ENCODE measurements around the gene EPB41L4A.
"Not testable (repeated sequence)": the region's sequence is repeated elsewhere in the genome, so short reads cannot be mapped to it uniquely, and the experiment has no call there.

The EPB41L4A gene, protein sequence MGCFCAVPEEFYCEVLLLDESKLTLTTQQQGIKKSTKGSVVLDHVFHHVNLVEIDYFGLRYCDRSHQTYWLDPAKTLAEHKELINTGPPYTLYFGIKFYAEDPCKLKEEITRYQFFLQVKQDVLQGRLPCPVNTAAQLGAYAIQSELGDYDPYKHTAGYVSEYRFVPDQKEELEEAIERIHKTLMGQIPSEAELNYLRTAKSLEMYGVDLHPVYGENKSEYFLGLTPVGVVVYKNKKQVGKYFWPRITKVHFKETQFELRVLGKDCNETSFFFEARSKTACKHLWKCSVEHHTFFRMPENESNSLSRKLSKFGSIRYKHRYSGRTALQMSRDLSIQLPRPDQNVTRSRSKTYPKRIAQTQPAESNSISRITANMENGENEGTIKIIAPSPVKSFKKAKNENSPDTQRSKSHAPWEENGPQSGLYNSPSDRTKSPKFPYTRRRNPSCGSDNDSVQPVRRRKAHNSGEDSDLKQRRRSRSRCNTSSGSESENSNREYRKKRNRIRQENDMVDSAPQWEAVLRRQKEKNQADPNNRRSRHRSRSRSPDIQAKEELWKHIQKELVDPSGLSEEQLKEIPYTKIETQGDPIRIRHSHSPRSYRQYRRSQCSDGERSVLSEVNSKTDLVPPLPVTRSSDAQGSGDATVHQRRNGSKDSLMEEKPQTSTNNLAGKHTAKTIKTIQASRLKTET

DNA sequence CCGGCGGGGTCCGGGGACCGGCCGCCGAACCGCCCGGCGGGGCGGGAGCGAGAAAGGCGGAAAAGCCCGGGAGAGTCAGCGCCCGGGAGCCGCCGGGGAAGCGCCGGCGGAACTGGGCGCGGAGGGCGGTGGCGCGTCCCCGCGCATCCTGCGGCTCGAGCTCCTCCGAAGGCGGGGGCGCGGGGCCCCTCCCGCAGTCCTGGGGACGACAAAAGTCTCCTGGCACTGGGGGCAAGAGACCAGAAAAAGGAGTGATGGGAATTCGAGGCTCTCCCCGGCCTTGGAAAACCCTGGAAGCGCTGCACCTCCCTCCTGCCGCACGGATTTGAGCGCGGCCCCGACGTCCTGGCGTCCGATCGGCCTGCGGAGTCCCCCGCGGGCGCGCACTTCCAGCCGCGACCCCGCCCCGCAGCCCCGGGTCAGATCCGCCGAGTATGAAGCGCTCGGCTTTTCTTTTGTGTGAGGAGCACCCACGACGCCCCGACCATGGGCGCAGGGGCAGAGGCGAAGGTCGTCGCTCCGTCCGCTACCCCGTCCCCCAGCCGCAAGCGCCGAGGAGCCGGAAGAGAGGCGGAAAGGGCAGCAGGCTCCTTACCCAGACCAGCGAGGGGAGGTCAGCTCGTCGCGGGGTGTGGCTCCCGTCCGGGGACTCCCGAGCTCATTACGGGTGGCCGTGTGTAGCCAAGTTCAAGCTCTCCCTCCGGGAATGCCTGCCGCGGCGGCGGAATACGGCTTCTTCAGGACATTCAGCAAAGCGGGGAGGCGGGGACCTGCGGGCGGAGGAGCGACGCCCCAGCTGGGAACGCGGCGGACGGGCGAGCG, at the start of gene EPB41L4A:
TSS of gene EPB41L4A (minus strand) at position 114 of the 822 bp plus-strand sequence. CDS start 238 bp downstream, outside the sequence.
- no peak for DNase-seq (ENCODE audit: low read depth in 2 of 2)

DNA sequence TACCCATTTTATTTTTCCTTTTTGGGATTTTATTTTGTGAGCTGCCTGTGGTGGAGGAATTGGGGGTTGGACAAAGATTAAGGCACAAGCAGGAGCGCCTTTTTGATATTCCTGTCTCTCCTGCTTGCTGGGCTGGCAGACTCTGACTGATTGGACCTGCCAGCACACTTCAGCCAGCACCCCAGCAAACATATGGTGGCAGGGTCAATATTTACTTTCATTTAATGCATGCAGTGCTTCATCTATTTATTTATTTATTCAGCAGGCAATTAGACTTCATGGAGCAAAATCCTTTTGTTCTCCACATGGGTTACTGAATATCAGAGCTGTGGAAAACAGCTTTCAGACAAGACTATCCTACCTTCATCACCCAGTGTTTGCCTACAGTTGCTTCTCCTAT, 48.4 kb upstream of the EPB41L4A start:
- no peak for DNase-seq (ENCODE audit: low read depth in 2 of 2)

DNA sequence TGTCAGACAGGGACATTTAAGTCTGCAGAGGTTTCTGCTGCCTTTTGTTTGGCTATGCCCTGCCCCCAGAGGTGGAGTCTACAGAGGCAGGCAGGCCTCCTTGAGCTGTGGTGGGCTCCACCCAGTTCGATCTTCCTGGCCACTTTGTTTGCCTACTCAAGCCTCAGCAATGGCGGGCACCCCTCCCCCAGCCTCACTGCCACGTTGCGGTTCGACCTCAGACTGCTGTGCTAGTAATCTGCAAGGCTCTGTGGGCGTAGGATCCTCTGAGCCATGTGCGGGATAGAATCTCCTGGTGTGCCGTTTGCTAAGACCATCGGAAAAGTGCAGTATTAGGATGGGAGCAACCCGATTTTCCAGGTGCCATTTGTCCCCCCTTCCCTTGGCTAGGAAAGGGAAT, 47.2 kb upstream of the EPB41L4A start:
- not testable (repeated sequence) for DNase-seq (ENCODE audit: low read depth in 2 of 2)

DNA sequence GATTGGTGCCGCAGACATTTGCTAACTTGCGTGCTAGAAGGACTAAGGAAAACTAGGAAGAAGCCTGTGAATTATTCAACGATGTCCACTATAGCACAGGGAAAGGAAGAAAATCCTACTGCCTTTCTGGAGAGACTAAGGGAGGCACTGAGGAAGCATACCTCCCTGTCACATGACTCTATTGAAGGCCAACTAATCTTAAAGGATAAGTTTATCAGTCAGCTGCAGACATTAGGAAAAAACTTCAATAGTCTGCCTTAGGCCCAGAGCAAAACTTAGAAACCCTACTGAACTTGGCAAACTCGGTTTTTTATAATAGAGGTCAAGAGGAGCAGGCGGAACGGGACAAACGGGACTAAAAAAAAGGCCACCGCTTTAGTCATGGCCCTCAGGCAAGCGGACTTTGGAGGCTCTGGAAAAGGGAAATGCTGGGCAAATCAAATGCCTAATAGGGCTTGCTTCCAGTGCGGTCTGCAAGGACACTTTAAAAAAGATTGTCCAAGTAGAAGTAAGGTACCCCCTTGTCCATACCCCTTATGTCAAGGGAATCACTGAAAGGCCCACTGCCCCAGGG, 28.2 kb upstream of the EPB41L4A start:
- DNase-seq (ENCODE audit: low read depth in 2 of 2) = not testable (repeated sequence)

DNA sequence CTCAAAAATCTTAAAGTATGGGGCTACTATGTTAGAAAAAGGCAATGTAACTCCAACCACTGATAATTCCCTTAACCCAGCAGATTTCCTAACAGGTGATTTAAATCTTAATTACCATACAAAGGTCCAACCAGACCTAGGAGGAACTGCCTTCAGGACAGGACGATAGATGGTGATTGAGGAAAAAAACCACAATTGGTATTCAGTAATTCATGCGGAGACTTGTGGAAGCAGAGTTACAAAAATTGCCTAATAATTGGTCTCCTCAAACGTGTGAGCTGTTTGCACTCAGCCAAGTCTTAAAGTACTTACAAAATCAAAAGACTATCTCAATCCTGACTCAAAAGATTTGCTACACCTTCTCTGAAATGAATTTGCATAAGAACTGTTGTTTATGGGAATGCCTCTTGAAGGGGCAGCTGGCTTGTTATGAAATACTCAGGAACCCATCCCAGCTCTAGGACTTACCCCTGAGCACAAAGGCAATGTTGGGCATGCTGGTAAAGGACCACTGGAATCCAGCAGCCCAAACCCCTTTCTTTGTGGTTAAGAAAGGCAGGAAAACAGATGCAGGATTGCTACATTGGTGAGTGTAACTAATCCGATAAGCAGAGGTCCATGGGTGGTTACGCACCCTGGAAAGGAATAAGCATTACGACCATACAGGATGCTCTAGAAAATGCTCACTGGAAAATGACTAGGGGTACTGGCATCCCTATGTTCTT, 26.7 kb upstream of the EPB41L4A start:
- DNase-seq (ENCODE audit: low read depth in 2 of 2) = no peak

DNA sequence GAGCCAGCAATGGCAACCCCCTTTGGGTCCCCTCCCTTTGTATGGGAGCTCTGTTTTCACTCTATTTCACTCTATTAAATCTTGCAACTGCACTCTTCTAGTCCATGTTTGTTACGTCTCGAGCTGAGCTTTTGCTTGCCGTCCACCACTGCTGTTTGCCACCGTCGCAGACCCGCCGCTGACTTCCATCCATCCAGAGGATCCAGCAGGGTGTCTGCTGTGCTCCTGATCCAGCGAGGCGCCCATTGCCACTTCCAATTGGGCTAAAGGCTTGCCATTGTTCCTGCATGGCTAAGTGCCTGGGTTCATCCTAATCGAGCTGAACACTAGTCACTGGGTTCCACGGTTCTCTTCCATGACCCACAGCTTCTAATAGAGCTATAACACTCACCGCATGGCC, 24.9 kb upstream of the EPB41L4A start:
- DNase-seq (ENCODE audit: low read depth in 2 of 2) = not testable (repeated sequence)

DNA sequence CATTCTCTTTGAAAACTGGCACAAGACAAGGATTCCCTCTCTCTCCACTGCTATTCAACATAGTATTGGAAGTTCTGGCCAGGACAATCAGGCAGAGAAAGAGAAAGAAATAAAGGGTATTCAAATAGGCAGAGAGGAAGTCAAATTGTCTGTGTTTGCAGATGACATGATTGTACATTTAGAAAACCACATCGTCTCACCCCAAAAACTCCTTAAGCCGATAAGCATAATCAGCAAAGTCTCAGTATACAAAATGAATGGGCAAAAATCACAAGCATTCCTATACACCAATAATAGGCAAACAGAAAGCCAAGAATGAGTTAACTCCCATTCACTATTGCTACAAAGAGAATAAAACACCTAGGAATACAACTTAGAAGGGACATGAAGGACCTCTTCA, 21.0 kb upstream of the EPB41L4A start:
- no peak for DNase-seq (ENCODE audit: low read depth in 2 of 2)

DNA sequence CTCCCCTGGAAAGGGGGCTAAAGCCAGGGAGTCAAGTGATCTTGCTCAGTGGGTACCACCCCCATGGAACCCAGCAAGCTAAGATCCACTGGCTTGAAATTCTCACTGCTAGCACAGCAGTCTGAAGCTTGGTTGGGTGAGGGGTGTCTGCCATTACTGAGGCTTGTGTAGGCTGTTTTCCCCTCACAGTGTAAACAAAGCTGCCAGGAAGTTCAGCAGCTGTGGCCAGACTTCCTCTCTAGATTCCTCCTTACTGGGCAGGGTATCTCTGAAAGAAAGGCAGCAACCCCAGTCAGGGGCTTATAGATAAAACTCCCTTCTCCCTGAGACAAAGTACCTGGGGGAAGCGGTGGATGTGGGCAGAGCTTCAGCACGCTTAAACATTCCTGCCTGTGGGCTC, 17.1 kb upstream of the EPB41L4A start:
- DNase-seq (ENCODE audit: low read depth in 2 of 2) = no peak

DNA sequence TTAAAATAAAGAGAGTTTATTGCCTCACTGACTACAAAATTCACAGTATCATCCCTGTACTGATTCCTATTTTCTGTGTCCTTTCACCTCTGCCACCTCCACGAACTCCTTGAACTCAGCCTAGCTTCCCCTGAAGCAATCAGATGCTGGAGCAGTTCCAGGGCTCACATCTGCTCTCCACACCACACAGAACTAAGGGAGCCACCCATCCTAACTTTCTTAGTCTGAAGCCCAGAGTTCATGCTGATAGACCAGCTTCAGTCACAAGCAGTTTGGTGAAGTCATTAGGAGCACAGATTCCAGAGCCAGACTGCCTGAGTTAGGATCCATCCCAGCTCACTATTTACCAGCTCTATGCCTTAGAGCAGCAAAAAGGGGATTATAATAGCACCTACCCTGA, 15.6 kb upstream of the EPB41L4A start:
- no peak for DNase-seq (ENCODE audit: low read depth in 2 of 2)

DNA sequence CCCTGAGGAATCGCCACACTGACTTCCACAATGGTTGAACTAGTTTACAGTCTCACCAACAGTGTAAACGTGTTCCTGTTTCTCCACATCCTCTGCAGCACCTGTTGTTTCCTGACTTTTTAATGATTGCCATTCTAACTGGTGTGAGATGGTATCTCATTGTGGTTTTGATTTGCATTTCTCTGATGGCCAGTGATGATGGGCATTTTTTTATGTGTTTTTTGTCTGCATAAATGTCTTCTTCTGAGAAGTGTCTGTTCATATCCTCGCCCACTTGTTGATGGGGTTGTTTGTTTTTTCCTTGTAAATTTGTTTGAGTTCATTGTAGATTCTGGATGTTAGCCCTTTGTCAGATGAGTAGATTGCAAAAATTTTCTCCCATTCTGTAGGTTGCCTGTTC, 7.1 kb upstream of the EPB41L4A start:
- not testable (repeated sequence) for DNase-seq (ENCODE audit: low read depth in 2 of 2)

DNA sequence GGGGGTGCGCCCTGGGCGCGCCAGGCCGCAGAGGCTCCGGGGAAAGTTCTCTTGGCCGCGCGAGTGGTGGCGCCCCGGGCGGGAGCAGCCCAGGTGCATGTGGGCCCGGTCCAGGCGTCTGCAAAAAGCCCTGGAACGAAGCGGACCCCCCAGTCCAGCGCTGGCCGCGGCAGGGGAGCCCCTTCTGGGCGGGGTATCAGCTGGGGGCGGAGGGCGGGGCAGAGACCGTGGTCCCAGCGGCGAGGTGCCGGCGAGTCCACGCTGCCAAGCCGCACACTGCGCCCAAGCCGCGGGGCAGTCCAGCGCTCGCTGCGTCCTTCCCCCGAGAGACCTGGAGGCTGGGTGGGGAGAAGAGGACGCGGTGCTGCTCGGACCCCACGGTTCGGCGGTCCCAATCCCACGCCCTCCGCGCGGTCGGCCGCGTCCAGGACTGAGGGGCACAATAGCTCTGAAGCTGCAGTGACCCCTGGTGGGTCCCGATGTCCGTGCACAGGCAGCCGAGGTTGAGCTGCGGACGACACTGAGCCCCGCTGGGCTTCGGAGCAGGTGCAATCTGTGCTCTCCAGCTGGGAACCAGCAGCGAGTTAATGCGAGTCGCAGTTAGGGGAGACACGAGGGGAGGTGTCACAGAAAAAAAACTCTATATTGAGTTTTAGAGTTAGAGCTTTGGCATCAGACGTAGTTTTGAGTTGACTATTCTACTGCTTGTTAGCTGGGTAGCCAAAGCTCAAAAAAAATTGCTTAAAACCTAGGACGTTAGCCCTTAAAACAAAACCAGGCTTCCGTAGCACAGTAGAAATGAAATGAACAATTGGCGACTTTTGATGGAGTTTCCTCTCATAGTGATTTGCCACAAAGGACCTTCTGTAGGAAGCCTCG, 1.1 kb upstream of the EPB41L4A start:
- DNase-seq (ENCODE audit: low read depth in 2 of 2) = peak in 1 of 2 experiments; percentile 4

DNA sequence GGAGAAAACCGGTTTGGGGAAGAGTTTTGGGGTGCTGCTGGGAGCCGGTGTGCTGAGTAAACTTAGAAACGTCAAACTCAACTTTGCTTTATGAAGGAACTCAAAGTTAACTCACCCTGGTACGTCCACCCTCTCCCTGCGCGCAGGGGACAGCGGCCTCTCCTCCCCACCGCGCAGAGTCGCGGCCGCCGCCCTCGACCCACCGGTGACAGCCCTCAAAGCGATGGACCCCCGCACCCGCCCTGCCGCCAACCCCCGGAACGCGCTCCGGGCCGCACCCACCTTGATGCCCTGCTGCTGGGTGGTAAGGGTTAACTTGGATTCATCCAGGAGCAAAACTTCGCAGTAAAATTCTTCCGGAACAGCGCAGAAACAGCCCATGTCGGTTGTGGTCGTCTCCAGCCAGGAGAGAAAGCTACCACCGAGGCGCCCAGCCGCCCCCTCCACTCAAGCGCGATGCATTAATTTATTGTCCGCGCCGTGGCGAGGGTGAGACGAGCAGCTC, 366 bp downstream of the EPB41L4A start:
- no peak for DNase-seq (ENCODE audit: low read depth in 2 of 2)

DNA sequence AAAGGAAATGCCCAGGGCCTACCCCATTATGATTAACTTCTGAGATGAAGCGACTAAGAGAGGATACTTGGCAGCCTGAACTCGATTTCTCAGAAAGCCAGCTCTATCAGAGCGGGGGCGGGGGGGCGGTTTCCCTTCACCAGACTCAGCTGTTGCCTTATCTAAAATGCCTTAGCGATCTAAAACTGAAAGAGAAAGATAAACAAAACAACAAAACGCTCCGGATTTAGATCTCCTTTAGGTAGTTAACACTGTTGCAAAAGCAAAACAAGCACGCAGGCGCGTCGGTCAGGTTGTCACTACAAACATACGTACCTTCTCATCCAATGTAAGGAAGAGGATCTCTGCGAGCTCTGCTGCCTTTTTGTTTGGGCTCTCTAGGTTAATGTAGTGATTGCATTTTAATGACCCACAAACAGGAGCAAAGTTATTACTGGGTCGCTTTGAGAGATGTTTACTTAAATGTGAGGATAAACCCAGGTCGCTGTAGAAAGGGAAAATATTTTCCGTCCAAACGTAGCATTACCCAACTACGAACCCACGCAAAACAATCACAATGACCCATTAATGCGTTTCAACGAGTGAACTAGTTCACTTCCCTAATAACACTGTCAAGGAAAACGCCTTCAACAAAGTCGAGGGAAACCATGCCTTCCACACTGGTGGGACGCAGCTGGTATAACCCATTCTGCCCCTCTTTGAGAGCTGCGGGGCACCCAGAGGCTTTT, 982 bp downstream of the EPB41L4A start:
- no peak for DNase-seq (ENCODE audit: low read depth in 2 of 2)

DNA sequence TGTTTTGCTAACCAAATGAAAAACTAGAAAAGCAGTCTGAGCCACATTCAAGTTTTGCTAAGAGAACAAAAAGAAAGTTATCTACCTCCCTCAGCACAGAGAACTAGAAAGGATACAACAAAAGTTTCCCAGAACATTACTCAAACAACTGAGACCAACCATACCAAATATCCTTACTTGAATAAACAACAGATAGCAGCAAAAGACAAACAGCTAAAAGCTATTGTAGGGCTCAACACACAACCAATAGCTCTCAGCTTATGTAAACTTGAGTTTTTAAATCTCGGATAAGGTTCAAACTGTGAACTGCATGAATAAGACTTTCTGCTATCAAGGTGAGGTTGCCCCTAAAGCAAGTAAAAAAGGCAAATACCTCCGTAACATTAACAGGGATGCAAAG, 3.5 kb downstream of the EPB41L4A start:
- no peak for DNase-seq (ENCODE audit: low read depth in 2 of 2)

DNA sequence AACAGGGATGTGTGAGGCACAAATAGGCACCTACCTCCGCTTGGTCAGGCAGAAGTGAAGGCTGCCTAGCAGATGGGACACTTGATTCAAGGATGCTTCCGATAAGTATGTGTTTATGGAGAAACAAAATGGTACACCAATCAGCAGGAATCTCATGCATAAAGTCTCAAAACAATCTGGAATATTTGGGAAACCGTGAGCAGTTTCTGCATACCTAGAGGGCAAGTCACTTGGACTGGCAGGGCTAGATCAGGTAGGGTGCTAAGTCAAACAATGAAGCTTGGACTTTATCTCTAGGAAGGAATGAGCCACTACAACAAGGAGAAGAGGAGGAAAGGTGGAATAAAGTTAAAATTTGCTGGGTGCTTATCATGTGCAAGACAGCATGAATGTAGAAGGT, 5.5 kb downstream of the EPB41L4A start:
- no peak for DNase-seq (ENCODE audit: low read depth in 2 of 2)

DNA sequence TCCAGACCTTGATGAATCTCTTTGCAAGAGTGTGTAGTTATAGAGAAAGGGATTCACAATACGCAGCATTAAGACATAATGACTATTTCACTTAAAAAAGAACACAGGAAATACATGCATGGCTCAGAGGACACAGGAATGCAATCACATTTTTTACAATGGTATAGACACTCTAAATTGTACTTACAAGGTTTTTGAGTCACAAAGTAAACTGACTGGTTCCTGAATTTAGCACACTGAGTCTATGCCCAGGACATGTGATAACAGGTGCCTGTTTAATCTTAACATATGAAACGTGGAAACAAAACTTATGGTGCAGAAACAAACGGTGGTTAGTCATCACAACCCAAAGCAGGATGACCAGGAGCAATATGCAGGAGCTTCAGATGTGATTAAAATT, 6.7 kb downstream of the EPB41L4A start:
- DNase-seq (ENCODE audit: low read depth in 2 of 2) = no peak

DNA sequence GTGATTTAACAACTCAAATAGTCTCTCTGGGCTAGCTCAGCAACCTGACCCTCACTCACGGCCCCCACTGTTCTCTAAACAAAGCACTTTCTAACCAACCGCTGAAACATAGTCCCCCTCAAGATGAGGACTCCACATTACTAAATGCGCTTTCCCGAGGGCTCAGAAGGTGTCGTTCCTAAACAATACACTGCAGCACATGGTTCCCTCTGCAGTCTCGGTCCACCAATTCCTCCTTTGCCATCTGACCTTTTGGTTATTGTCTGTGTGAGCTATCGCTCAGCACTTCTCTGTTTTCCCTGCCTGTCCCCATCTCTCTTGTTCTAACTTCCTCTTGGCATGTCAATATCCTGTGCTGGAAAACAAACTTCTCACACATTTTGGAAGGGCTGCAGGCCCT, 7.2 kb downstream of the EPB41L4A start:
- no peak for DNase-seq (ENCODE audit: low read depth in 2 of 2)

DNA sequence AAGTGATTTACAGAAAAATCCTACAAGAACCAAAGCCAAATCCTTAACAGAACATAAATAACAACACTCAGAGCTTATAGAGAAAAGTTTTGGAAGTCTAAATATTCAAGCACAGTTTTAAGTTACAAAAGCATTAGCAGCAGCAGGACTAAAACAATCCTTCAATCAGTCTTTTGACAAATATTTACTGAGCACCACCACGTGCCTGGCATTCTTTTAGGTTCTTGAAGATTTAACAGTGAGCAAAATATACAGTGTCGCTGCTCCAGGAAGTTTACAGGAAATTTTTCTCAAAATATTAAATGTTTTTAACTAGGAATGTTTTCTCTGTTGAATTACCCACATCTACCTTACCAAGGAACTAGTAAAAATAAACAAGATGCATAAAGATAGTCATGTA, 11.4 kb downstream of the EPB41L4A start:
- DNase-seq (ENCODE audit: low read depth in 2 of 2) = no peak

DNA sequence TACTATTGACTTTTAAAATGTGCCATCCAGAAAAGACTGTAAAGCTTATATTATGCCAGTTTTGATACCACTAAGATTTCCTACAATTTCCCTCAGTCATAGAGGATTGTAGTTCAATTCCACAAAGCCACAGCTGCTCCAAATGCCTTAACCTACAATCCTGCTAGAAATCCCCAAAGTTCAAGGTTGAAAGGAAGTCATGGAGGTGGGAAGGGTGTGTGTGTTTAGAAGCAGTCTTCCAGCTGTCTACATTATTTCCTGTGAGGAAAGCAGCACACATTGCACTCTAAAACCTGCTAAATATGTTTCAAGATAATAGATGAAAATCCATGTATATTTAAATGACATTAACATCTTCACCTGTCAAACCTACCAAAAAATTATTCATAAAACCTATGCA, 11.8 kb downstream of the EPB41L4A start:
- DNase-seq (ENCODE audit: low read depth in 2 of 2) = no peak
